SKM-1 (cell line): Measurements from ENCODE around the gene DNMT3A.
"Not testable (repeated sequence)": the region's sequence is repeated elsewhere in the genome, so short reads cannot be mapped to it uniquely, and the experiment has no call there.

Experiments
- DNase-seq: peaks from one replicate; lab custom pipeline; 2025; ENCODE audit not compliant: unreplicated experiment; lab: John Stamatoyannopoulos, UW

DNMT3A gene

DNA sequence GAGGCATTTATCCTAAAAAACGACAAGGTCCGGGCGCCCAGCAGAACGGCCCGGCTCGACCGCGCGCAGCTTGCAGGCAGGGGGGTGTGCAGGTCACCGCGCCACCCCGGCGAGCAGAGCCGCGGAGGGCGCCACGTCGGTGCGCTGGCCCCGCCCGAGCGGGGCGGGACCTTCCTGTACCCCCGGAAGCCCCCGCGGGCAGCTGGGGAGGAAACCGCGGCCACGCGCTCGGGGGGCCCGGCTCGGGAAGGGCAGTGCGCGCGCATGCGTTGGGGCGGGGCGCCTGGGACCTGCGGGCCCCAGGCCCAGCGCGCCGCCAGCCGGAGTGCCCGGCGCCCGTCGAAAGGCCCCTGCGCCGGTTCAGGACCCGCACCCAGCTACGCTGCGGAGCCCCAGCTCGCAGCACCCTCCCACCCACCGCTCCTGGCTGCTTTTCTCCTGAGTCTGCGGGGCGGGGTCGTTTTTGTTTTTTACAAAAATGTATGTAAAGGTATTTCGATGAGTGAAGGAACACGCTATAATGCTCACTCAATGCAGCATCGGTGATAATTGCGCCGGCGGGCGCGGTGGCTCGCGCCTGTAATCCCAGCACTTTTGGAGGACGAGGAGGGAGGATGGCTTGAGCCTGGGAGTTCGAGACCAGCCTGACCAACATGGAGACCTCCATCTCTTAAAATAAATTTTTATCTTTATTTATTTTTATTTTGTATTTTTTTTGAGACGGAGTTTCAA is 125.6 kb downstream of the DNMT3A start:
- no peak for DNase-seq

DNA sequence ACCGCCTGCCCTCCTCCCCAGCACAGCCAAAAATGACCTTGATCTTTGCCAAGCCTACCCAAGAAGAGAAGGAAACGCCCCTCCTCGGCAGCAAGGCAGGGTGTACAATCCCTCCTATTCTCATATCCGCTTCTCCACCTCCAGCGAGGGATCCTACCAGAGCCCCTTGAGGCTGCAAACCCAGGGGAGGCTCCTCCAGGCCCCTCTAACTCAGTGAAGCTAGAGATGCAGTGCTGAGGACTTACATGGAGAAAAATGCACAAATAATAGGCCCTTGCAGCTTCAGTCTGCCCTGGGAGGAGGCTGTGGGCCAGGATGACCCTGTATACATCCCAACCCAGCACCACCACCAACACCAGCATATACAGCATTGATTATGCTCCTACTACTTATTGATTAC is 126.5 kb downstream of the DNMT3A start:
- DNase-seq = no peak

DNA sequence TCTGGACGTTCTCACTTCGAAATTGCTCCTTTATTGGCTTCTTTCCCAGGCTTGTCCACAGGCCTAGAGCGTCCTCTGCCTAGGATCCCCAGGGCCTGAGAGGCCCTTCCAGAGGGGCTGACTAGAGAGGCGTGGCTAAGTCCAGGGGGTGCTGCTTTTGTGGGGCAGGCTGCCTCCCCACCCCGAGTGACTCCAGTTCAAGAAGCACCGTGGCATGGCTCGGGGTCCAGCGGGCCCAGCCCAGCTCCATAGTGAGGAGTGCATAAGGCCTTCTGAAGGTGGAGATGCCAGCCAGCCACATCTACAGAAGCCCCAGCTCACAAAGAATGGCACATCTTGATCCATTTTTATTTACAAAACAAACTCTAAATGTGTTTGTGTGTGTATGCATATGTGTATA is 128.5 kb downstream of the DNMT3A start:
- DNase-seq = no peak

DNA sequence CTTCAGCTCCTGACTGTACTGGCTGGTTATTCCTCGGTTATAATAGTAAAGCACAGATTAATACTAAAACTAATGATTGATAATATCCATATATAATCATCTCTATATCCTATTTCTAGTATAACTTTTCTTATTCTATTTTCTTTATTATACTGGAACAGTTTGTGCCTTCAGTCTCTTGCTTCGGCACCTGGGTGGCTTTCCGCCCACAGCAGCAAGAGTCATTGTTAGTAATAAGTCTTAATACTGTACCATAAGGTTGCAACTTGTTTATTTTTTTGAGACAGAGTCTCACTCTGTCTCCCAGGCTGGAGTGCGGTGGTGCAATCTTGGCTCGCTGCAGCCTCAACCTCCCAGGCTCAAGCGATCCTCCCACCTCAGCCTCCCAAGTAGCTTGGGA is 130.8 kb downstream of the DNMT3A start:
- not testable (repeated sequence) for DNase-seq

DNA sequence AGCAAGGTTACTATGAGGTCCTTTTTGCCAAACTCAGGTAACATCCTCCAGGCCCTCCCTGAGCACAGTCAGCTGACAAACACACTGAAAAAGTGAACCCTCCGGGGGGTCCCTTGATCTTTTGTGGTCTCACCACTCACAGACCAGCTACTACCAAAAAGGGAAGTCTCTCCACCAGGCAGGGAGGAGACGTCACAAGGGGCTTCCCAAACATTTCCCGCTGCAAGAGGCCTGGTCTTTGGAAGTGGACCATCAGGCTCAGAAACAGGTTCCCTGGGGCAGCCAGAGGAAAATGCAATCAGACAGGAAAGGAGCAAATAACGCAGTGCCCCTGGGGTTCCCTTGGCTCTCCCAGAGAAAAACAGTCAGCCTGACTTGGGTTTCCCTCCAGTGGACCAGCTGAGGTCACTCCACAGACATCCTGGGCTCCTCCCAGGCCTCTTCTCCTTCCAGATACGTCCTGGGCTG is 134.6 kb downstream of the DNMT3A start:
- no peak for DNase-seq

DNA sequence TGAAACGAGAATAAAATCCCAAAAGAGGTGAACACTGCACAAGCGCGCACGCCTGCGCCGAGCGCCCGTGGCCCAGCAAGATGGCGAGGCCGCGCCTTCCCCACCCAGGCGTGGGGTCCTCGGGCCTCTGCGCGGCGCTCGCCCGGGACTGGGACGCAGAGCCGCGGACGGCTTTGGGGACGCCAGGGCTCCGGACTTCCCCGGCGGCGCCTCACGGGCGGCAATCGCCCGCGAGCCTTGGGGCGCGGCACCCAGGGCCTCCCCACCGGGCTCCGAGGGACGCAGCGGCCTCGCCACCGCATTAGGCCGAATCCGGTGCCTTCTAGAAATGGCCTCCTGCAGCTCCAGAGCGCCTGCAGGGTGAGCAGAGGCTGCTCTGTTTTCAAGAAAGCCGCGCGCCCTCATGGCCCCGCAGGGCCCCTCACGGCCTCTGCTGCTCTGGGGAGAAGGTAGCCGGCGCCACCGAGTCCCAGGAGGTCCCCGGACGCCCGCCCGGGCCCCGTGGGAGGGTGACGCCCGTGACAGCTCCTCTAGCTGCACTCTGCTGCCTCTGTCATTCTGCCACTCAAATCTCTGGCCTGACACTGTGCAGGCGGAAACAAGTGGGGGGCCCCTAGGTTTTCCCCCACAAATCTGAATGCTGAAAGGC is 137.4 kb downstream of the DNMT3A start:
- DNase-seq = no peak

DNA sequence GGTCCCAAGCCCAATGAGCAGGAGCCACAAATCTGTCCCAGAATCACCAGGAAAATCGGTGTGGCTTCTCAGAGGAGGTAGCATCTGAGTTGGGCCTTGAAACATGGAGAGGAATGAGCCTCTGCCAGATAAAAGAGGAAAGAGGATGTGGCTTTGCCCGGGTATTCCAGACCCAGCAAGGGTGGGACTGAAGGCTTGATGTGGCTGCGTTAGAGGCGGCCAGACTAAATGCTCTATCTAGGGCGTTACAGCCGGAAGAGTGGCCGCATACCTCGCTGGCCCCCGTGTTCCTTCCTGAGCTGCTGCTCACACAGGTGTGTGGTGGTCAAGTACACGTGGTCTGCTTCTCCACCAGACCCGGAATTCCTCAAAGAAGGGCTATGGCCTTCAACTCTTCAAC is 139.4 kb downstream of the DNMT3A start:
- no peak for DNase-seq

DNA sequence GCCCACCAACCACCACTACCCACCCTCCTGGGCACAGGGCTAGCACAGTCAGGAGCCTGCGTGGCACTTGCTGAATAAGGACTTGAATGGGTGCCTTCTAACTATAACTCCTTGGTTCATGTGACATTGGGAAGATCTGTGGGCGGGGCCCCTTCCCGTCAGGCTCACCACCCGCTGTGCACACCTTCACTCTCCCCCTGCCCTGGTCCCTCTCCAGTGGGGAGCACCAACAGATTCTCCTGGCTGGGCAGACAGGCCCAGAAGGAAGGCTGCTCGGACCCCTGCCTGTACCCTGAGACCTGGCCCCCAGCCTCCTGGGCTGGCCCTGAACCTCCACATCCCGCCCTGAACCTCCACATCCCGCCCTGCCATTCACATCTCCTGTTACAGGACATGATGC is 139.9 kb downstream of the DNMT3A start:
- DNase-seq = no peak

DNA sequence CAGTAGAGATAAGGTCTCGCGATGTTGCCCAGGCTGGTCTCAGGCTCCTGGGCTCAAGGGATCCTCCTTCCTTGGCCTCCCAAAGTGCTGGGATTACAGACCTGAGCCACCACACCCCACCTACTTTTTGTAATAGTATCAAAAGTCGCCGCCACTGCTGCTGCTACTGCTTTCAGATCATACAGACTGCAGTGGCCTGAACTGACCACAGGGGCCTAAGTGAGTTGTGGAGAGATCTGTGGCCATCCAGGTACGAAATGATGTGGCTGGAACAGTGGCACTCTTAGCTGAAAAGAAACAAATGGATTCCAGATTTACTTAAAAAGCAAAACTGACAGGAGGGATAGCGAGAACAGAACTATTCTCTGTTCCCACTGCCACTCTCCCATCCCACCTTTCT is 140.5 kb downstream of the DNMT3A start:
- no peak for DNase-seq

DNA sequence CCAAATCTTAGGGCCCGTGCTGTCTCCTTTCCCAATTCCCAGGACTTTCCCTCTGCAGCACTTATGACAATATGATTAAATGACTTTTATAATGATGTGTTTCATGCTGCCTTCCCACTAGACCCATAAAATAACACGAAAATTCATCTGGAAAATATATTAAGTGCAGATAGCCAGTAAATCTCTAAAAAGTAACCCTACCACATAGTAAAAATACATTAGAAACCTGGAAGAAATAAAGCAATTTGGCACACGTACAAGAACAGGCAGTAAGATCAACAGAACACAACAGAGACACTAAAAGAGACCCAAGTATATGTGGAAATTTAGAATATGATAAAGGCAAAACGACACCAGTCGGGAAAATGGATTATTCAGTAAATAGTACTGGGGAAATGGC is 143.1 kb downstream of the DNMT3A start:
- no peak for DNase-seq

DNA sequence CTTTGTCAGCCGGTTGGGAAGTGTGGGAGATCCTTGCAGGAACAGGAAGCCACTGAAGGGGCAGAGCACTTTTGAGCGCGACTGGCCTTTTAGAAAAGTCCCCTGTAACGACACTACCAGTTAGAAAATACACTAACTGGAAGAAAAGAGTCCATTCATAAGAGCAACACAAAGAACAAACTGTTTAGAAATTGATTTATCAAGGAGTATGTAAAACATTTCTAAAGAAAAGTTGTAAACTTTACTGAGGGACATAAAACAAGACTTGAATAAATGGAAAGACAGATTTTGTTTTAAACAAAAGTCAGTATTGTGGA is 143.6 kb downstream of the DNMT3A start:
- DNase-seq = no peak

DNA sequence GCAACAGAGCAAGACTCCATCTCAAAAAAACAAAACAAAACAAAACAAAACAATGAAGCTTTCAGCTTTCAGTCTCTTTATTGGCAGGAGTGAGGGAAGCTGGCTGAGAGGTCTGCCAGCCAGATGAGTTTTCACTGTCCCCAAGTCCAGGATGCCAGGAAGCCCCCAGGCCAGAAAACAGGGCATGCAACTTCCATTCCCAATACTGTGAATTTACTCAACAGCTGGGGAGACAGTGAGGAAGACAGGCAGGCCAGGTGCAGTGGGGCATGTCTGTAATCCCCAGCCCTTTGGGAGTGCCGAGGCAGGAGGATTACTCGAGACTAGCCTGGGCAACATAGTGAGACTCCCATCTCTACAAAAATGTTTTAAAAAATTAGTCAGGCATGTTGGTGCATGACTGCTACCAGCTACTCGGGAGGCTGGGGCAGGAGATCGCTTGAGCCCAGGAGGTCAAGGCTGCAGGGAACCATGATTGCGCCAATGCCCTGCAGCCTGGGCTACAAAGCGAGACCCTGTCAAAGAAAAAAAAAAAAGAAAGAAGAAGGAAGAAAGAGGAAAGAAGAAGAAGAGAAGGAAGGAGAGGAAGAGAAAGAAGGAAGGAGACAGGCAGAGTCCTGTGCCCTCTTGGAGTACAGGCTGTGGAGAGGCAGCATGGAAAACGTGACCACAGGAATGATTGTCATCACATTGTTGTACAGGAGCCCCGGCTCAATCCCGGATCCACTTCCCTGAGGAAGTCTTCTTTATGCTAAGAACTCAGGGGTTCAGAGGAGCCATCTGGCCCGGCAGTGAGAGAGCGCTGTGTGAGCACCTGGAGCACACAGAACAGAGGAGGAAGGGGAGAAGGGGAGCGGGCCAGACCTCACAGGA is 144.2 kb downstream of the DNMT3A start:
- DNase-seq = no peak

DNA sequence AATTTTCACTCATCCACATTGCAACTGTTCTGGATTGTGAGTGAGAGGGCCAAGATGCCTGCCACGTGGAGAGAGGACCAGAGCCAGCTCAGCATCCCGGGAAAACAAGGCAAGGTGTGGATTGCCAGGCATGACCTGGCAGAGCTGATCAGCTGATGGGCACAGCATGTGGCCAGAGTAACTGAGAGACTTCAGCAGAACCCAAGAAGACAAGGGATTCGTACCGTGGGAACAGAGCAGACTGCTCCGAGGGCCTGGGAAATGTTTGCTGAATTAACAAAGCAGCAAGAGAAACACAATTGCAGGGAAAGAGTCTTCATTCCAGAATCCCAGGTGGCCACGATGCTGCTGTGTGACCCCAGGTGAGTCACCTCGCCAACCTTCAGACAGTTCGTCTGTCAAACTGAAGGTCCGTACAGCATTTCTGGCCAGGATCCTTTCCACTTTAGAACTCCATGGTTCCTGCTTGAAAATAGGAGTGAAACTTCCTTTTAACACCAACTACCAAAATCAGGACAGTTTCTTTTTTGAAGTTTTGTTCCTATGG is 147.1 kb downstream of the DNMT3A start:
- DNase-seq = no peak

DNA sequence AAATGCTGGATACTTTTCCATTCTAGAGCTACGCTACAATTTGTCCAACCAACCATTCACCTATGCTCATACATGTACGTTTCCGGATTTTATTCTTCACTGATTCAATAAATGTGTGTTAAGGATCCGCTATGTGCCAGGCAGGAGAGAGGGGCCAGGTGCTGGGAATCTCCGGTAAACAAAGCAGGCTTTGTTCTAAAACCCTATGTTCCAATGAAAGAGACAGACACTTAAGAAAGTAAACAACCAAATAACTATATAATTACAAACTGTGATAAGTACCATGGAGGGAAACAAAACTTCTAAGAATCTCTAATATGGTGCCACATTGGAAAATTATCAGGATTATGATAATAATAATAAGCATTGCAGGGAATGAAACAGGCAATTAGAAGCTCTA is 151.2 kb downstream of the DNMT3A start:
- DNase-seq = no peak

DNA sequence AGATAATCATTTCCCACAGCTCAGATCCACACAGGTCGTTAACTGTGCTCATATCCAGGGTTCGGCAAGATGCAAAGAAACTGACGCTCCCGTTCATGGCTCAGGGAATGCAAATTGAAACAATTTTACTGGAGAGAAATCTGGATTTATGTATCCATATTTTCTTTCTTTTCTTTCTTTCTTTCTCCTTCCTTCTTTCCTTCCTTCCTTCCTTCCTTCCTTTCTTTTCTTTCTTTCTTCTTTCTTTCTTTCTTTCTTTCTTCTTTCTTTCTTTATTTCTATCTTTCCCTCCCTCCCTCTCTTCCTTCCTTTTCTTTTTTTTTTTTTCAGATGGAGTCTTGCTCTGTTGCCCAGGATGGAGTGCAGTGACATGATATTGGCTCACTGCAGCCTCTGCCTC is 153.3 kb downstream of the DNMT3A start:
- DNase-seq = no peak

DNA sequence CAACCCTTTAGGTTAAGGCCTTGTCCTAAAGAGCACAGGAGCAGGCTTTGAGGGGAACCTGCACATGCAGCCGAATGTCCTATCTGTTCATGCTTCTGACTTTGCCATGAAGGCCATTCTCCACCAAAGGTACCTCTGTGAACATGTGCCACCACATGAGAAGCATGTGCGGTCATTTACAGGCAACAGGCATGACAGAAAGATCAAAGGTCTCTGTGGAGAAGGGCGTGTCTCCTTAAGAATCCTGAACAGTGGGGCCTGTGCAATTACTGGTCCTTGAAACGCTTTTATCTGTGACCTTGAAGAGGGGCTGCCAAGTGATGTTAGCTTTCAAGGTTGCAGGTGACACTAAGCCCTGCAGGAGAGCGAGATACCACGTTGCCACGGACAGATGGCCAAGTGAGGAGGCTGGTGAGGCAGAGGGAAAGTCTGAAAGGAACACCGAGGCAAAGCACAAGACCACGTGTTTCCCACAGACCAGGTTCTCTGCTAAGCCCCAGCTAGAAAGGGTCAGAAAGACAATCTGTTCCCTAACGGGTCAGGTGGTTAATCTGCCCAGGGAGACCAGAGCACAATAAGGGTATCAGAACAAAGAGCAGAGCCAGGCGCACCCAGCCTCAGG is 153.9 kb downstream of the DNMT3A start:
- no peak for DNase-seq

DNA sequence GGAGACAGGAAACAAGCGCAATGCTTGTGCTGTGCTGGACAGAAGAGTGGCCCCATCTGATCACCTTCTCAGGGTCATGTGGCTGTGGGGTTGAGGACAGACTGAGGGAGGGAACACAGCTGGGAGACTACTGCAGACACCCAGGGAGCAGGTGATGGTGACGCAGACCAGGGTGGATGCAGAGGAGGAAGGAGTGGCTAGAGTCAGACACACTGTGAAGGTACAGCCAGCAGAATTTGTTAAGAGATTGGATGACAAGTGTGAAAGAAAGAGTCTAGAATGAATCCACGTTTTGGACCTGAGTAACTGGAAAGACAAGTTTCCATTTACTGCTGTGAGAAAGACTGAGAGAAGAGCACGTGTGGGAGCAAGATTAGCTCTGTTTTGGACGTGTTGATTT is 157.5 kb downstream of the DNMT3A start:
- DNase-seq = no peak

DNA sequence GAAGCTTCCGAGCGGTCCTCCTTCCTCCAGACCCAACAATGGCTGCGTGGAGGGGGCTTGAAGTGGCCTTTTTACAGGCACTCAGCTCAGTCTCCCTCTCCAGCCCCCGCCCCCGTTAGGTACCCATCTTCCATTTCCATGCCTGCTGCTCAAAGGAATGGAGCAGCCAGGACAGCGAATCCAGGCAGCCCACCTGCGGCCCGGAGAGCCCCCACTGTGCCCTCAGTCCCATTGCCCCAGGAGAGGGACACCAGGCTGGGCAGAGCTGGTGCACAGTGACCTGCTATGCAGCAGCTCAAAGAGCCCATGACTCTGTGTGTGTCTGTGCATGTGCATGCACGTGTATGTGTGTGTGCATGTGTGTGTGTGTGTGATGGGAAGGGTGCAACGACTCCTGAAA is 162.7 kb downstream of the DNMT3A start:
- DNase-seq = no peak
